GM12892 (cell line): ENCODE data around the gene GAK.

ENCODE experiments used
- DNase-seq: peaks from one replicate; pipeline ENCODE4 v3.0.0; 2011; ENCODE audit not compliant: insufficient read length
- FAIRE-seq: peaks from 2 replicates; lab custom pipeline; 2011; peaks lifted over from hg19 to GRCh38; lab: Jason Lieb, UNC
- POLR2A ChIP-seq: IDR thresholded peaks from 2 replicates; pipeline ENCODE4 v1.6.1; 2011; ENCODE audit warnings: low read depth, low read length, control low read depth
- POLR2AphosphoS5 ChIP-seq: IDR thresholded peaks from 2 replicates; pipeline ENCODE4 v1.6.1; 2011; ENCODE audit warnings: low read depth, low read length, control low read depth
- TAF1 ChIP-seq: IDR thresholded peaks from 2 replicates; pipeline ENCODE4 v1.6.1; 2011; ENCODE audit warnings: low read depth, mild to moderate bottlenecking, control low read depth, low read length, borderline replicate concordance

GAK gene

DNA sequence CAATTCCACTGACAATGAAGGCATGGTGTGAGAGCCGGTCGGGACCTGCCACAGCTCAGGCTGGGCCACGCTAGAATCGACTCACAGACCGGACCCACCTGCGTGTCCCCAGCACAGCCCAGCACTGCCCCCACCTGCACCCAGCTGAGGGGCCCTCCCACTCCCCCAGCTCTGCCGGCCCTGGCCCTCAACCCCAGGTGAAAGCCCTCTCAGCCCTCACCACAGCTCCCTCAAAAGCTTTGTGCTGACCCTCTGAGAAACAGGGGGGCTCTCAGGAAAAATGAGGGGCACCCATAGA, 25.1 kb downstream of the GAK start:
- no peak for DNase-seq
- TF ChIP-seq POLR2A: no peak
- no peak for TF ChIP-seq TAF1
- TF ChIP-seq POLR2AphosphoS5: no peak
- FAIRE-seq: no peak

DNA sequence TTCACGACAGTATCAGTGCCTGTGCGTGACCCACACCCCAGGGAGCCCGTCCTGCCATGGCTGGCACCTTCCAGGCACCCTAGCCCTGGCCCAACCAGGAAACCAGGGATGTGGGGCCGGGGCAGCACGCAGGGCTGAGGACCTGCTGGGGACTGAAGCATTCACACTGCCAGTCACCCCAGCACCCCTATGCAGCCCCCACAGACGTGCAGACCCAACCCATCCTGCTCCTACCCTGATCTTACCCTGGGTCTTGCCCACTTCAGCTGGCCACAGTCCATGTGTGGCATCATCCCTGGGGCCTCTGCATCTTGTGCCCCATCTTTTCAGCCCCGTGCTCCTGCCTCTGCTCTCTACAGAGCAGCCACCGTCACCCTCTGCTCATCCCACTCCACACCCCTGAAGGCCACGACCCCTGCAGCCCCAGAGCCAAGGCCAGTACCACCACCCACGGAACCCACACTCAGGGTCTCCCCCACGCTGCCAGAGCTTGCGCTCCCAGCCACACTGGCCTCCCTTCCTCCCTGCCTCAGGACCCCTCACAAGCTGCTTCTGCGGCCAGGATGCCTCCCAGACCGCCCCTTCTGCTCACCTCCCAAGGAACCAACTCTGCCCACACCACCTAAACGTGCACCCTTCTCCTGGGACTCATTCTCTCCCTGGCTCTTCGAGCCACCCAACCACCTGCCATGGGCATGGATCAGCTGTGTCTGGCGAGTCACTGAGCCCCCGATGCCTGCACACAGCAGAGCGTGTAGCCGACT, 25.6 kb downstream of the GAK start:
- TF ChIP-seq POLR2A (no peak), POLR2AphosphoS5 (no peak), TAF1 (no peak)
- no peak for FAIRE-seq
- no peak for DNase-seq

DNA sequence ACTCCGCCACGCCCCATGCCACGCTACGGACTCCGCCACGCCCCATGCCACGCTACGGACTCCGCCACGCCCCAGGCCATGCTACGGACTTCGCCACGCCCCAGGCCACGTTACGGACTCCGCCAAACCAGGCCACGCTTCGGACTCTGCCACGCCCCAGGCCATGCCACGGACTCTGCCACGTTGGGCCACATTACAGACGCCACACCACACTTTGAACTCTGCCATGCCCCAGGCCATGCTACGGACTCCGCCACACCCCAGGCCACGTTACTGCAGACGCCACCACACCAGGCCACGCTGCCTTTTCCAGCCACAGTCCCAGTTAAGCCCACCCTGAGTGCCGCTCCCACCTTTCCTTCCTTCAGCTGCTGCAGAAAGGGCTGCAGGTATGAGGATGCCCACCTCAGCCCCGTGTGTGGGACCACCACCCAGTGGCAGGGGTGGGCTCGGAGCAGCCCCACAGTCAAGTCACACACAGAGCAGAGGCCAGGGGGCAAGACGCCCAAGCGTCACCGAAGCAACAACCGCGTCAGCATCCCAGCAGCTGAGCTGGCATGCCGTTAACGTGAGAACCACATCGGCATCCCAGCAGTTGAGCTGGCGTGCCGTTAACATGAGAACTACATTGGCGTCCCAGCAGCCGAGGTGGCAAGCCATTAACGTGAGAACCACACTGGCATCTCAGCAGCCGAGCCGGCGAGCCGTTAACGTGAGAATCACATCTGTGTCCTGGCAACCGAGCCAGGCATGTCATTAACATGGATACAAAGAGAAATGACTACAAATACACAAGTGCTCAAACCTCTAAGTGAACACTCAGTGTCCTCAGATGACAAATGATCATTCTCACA, 26.4 kb downstream of the GAK start:
- TF ChIP-seq TAF1: no peak
- no peak for TF ChIP-seq POLR2A
- no peak for TF ChIP-seq POLR2AphosphoS5
- DNase-seq: no peak
- FAIRE-seq: no peak

DNA sequence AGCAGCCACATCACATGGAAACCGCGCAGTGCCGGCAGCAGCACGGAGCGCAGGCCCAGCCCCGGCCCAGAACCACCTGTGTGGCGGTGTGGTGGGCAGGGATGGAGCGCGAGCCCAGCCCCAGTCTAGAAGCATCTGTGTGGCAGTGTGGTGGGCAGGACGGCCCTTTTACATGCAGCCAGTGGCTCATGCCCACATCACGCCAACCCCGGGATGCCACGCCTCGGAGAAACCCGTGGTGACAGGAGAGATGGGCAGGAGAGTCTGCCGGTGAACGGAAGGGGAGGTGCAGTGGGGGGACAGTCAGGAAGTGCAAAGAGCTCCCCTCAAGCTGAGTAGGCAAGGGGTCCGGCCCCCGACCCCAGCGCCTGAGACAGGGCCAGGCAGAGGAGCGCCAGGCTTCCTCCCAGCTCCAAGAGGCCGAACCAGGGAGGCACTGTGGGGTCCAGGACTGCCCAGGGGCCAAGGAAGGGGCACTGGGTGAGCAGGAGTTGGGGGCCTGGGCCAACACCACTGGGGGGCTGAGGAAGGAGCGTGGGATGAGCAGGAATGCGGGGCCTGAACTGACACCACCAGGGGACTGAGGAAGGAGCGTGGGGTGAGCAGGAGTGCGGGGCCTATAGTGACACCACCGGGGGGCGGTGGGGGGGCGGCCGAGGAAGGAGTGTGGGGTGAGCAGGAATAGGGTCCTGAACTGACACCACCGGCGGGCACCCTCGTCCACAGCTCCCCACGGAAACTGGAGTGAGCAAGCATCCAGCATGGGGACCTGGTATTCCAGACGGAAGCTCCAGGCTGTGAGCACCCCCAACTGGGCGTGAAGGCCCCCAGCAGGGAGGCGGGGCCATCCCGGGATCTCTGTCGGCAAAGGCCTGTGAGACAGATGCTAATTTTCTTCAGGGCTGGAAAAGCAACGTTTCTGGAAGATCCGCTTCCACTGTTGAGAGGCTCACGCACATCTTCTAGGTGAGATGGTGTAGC, 28.8 kb downstream of the GAK start:
- FAIRE-seq (no peak), DNase-seq (no peak)
- no peak for TF ChIP-seq POLR2AphosphoS5
- TF ChIP-seq POLR2A: no peak
- no peak for TF ChIP-seq TAF1

DNA sequence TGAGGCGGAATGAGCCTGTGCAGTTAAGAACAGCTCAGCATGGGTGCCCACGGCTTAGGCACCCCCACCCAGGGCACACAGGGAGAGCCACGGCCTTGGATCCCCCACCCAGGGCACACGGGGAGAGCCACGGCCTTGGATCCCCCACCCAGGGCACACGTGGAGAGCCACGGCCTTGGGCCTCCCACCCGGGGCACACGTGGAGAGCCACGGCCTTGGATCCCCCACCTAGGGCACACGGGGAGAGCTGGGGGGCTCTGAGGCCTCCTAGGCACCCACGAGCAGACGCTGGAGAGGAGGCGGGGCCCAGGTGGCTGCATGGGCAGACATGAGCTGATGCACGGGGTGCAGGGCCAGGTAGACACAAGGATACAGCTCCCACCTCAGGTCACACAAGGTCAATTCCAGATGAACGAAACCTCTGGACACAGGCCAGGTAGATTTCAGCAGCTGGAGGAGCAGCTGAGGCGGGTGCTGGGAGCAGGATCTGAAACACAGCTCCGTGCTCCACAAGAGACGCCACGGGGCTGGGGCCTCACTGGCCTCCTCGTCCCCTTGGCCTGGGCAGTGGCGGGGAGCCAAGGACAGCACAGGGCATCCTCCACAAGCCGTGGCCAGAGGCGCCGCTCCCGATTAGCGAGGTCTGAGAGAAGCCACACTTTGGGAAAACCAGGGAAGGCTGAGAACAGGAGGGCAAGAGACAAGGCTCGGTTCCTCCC, 30.8 kb downstream of the GAK start:
- TF ChIP-seq TAF1 (no peak), POLR2A (no peak), POLR2AphosphoS5 (no peak)
- no peak for FAIRE-seq
- no peak for DNase-seq

DNA sequence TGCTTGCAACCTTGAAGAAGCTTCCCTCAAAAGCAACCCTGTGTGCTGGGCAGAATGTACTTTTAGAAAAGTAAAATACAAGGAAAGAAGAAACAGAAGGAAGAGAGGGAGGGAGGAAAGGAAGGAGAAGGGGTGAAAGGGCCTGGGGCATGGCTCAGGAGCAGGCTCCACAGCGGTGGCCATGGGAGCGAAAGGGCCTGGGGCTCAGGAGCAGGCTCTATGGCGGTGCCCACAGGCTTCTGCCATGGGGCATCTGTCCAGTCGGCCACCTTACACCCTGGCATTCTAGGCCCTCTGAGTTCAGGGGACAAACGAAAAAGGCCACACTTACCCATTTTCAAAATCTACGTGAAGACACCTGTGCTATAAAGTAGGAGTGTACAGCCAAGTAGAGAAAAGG, 31.4 kb downstream of the GAK start:
- TF ChIP-seq POLR2A: no peak
- no peak for TF ChIP-seq POLR2AphosphoS5
- no peak for TF ChIP-seq TAF1
- FAIRE-seq (no peak), DNase-seq (no peak)

DNA sequence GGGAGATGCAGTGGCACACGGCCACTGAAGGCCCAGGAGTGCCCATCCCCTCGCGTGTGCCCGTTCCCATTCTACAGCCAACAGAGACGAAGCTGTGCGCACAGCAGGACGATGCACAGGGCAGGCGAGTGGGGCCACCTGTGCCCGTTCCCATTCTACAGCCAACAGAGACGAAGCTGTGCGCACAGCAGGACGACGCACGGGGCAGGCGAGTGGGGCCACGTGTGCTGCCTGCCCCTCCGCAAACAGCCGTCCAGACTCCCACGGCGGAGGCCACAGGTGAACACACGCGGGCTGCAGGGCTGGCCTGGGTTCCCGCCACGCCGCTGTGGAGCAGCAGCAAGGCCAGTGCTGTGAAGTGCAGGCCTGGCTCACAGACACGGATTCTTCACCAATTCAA, 32.0 kb downstream of the GAK start:
- TF ChIP-seq TAF1 (no peak), POLR2AphosphoS5 (no peak), POLR2A (no peak; the same call in 1 of the 2 replicates)
- FAIRE-seq: no peak
- no peak for DNase-seq

DNA sequence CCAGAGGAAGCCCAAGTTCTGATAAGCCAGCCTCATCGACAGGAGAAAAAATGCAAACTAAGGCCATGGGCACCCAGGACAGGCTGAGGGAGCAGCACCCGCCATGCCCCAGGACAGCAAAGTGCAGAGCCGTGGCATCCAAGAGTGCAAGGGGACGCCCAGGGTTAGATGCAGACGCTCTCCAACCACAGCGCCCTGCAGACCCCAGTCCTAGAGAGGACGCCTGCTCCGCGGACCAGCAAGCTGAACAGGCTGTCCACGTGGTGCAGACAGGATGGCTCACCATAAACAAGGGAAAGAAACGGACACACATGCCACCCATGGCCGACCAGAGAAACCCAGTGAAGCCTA, 32.6 kb downstream of the GAK start:
- no peak for FAIRE-seq
- TF ChIP-seq POLR2AphosphoS5: no peak
- TF ChIP-seq TAF1: no peak
- no peak for TF ChIP-seq POLR2A
- DNase-seq: no peak

DNA sequence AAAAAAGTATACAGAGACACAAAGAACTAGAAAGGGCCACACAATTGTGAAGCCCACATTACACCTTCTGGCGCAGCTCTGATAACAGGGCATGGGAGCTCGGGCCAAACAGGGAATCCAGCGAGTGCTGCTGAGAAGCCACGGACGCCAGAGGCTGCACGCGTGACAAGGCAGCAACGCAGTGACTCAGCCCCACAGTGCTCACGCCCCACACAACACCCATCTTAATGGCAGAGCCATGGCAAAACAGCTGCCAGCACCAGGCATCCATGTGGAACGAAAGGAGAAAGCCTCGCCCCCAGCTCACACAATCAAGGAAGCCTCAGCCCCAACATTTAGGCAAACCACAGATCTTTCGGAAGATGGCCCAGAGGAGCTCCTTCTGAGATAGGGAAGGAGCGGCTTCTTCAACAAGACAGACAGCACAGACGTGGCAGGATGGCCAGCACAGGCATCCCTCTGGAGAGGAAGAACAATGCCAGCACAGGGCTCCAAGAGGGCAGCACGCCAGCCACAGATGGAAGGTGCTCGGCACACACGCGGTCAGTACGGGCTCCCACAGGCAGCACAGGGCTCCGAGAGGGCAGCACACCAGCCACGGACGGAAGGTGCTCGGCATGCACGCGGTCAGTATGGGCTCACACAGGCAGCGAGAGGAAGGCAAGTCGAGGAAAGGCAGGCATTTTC, 33.1 kb downstream of the GAK start:
- no peak for TF ChIP-seq POLR2A
- no peak for TF ChIP-seq POLR2AphosphoS5
- TF ChIP-seq TAF1: no peak
- FAIRE-seq (no peak), DNase-seq (no peak)

DNA sequence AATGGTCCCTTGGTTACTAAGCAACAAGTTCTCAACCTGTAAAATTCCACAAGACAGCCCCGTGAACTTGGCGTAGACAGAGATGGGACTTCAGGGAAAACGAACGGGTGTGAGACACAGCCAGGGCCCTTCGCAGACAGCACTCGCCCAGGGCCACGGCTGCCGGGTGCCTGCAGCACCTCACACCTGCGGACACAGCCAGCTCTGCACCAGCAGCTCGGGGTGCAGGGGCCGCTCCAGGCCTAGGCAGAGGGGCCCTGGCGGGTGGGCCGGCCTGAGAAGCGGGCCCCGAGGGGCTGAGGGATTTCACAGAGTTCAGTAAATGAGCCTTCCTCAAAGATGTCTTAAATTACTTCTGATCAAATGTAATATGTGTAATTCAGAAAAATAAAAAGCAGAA, 34.0 kb downstream of the GAK start:
- TF ChIP-seq POLR2A: no peak
- TF ChIP-seq POLR2AphosphoS5: no peak
- TF ChIP-seq TAF1: no peak
- no peak for DNase-seq
- FAIRE-seq: no peak
